Measurements from ENCODE around the gene RAN. TPM values are rescaled to one million over a fixed set of nuclear protein-coding genes. Genes with fewer than 3 reads are reported as not detected.
A peak's percentile ranks its signal among the peaks of the same experiment; 100 is the strongest.
"Not testable (repeated sequence)": the region's sequence is repeated elsewhere in the genome, so short reads cannot be mapped to it uniquely, and the experiment has no call there.

The RAN gene
- total and polyA plus RNA-seq, 4 donors, result 158 to 304 (median 221) TPM

DNA sequence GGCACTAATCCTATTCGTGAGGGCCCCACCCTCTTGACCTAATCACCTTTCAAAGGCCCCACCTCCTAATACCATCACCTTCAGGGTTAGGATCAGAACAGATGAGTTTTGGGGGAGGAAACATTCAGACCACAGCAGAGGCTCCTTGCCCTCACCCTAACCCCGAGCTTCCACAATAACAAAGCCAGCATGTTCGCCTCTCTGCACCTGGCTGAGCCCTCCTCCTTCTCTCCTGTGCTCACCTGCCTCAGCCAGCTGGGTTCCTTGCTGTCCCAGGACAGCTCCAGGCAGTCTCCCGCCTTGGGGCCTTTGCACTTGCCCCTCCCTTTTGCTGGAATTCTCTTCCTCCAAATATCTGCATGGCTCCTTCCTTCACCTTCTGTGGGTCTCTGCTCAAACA lies 9.7 kb upstream of the RAN start:
- H3K27me3 ChIP-seq (ENCODE audit: control insufficient read depth in 1 of 2, insufficient read depth in 2 of 2, low read length in 1 of 2), result no peaks in the 10 kb centered on the region
- H3K27ac ChIP-seq (ENCODE audit: low read depth in 1 of 2, low read length in 2 of 2), result no peak overlapping the region
- ATAC-seq (ENCODE audit: low FRiP score), result no peak
- WGBS, 2 donors, result 84 to 90% methylated on average over 4 of the region's 4 CpGs
- intact Hi-C loops (cut with DNase I), result no loop called here
- H3K4me1 ChIP-seq (ENCODE audit: control insufficient read depth in 1 of 2, insufficient read depth in 2 of 2, low read length in 2 of 2), result no peaks in the 10 kb centered on the region
- H3K9me3 ChIP-seq (ENCODE audit: control insufficient read depth, low read length), result no peaks in the 10 kb centered on the region
- no peak overlapping the region for H3K4me3 ChIP-seq (ENCODE audit: low read length in 2 of 2)
- peak in 1 of 2 donors; percentile 22 for DNase-seq
- no peaks in the 10 kb centered on the region for H3K36me3 ChIP-seq (ENCODE audit: control insufficient read depth in 1 of 2, insufficient read depth in 2 of 2, low read length in 1 of 2)

DNA sequence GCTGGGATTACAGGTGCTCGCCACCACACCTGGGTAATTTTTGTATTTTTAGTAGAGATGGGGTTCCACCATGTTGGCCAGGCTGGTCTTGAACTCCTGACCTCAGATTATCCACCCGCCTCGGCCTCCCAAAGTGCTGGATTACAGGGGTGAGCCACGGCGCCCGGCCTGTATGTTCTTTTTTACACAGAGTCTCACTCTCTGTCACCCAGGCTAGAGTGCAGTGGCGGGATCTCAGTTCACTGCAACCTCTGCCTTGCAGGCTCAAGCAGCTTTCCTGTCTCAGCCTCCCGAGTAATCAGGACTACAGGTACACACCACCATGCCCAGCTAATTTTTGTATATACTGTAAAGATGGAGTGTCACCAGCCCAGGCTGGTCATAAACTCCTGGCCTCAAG lies 9.1 kb upstream of the RAN start:
- intact Hi-C loops (cut with DNase I); H3K9me3 ChIP-seq (ENCODE audit: control insufficient read depth, low read length); H3K27me3 ChIP-seq (ENCODE audit: control insufficient read depth in 1 of 2, insufficient read depth in 2 of 2, low read length in 1 of 2); H3K27ac ChIP-seq (ENCODE audit: low read depth in 1 of 2, low read length in 2 of 2); ATAC-seq (ENCODE audit: low FRiP score); H3K36me3 ChIP-seq (ENCODE audit: control insufficient read depth in 1 of 2, insufficient read depth in 2 of 2, low read length in 1 of 2); H3K4me1 ChIP-seq (ENCODE audit: control insufficient read depth in 1 of 2, insufficient read depth in 2 of 2, low read length in 2 of 2); H3K4me3 ChIP-seq (ENCODE audit: low read length in 2 of 2): not testable (repeated sequence)
- 94 to 96% methylated on average over 8 of the region's 8 CpGs for WGBS, 2 donors
- DNase-seq, result peak in 1 of 2 donors; percentile 55

GRCh38 chr12:130863298-130863697 lies 8.6 kb upstream of the RAN start:
- intact Hi-C loops (cut with DNase I), result no loop called here
- H3K4me1 ChIP-seq (ENCODE audit: control insufficient read depth in 1 of 2, insufficient read depth in 2 of 2, low read length in 2 of 2), result no peaks in the 10 kb centered on the region
- 79 to 80% methylated on average over 5 of the region's 5 CpGs for WGBS, 2 donors
- H3K36me3 ChIP-seq (ENCODE audit: control insufficient read depth in 1 of 2, insufficient read depth in 2 of 2, low read length in 1 of 2), result no peaks in the 10 kb centered on the region
- DNase-seq, result peak in 1 of 2 donors; percentile 5
- H3K4me3 ChIP-seq (ENCODE audit: low read length in 2 of 2), result no peak overlapping the region
- no peak for ATAC-seq (ENCODE audit: low FRiP score)
- H3K27me3 ChIP-seq (ENCODE audit: control insufficient read depth in 1 of 2, insufficient read depth in 2 of 2, low read length in 1 of 2), result no peaks in the 10 kb centered on the region
- no peak overlapping the region for H3K27ac ChIP-seq (ENCODE audit: low read depth in 1 of 2, low read length in 2 of 2)
- H3K9me3 ChIP-seq (ENCODE audit: control insufficient read depth, low read length), result no peaks in the 10 kb centered on the region

DNA sequence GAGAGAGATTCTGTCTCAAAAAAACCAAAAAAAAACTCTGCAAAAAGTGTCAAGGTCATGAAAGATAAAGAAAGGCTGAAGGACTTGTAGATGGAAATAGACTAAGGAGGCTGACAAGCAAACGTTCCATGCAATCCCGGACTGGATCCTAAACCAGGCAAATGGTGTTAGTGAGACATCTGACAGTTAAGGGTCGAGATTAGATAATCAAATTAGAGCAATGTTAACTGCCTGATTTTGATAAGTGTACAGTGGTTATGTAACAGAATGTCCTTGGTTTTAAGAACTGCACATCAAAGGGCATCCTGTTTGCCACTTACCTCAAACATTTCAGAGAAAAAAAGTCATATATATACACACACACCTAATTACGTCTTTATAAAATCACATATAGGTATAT lies 3.5 kb upstream of the RAN start:
- Histone ChIP-seq H3K27me3 (ENCODE audit: control insufficient read depth in 1 of 2, insufficient read depth in 2 of 2, low read length in 1 of 2) (no peaks in the 10 kb centered on the region), H3K4me3 (ENCODE audit: low read length in 2 of 2) (no peak overlapping the region), H3K9me3 (ENCODE audit: control insufficient read depth, low read length) (no peaks in the 10 kb centered on the region), H3K27ac (ENCODE audit: low read depth in 1 of 2, low read length in 2 of 2) (no peak overlapping the region), H3K36me3 (ENCODE audit: control insufficient read depth in 1 of 2, insufficient read depth in 2 of 2, low read length in 1 of 2) (no peaks in the 10 kb centered on the region), H3K4me1 (ENCODE audit: control insufficient read depth in 1 of 2, insufficient read depth in 2 of 2, low read length in 2 of 2) (peaks cover 0 to 3% of the 10 kb centered on the region in 2 donors)
- DNase-seq, result no peak
- no peak for ATAC-seq (ENCODE audit: low FRiP score)
- WGBS, 2 donors, result 43 to 63% methylated on average over 4 of the region's 4 CpGs
- intact Hi-C loops (cut with DNase I), result no loop called here

GRCh38 chr12:130870442-130871285 lies 1.2 kb upstream of the RAN start:
- peak; percentile 82 to 90 for DNase-seq
- ATAC-seq (ENCODE audit: low FRiP score), result peak; percentile 65
- Histone ChIP-seq H3K4me3 (ENCODE audit: low read length in 2 of 2) (no peak overlapping the region), H3K9me3 (ENCODE audit: control insufficient read depth, low read length) (no peaks in the 10 kb centered on the region), H3K4me1 (ENCODE audit: control insufficient read depth in 1 of 2, insufficient read depth in 2 of 2, low read length in 2 of 2) (peaks cover 0 to 3% of the 10 kb centered on the region in 2 donors), H3K36me3 (ENCODE audit: control insufficient read depth in 1 of 2, insufficient read depth in 2 of 2, low read length in 1 of 2) (peaks cover 0 to 2% of the 10 kb centered on the region in 2 donors), H3K27me3 (ENCODE audit: control insufficient read depth in 1 of 2, insufficient read depth in 2 of 2, low read length in 1 of 2) (no peaks in the 10 kb centered on the region), H3K27ac (ENCODE audit: low read depth in 1 of 2, low read length in 2 of 2) (peak overlapping the region in 1 of 2 donors; percentile 1)
- WGBS, 2 donors, result 35 to 43% methylated on average over 31 of the region's 31 CpGs
- intact Hi-C loops (cut with DNase I), result loop anchor here in 1 of 2 donors (2.0 kb wide), 1 partner anchor 32 kb away; the partner anchor contains the start of gene STX2

DNA sequence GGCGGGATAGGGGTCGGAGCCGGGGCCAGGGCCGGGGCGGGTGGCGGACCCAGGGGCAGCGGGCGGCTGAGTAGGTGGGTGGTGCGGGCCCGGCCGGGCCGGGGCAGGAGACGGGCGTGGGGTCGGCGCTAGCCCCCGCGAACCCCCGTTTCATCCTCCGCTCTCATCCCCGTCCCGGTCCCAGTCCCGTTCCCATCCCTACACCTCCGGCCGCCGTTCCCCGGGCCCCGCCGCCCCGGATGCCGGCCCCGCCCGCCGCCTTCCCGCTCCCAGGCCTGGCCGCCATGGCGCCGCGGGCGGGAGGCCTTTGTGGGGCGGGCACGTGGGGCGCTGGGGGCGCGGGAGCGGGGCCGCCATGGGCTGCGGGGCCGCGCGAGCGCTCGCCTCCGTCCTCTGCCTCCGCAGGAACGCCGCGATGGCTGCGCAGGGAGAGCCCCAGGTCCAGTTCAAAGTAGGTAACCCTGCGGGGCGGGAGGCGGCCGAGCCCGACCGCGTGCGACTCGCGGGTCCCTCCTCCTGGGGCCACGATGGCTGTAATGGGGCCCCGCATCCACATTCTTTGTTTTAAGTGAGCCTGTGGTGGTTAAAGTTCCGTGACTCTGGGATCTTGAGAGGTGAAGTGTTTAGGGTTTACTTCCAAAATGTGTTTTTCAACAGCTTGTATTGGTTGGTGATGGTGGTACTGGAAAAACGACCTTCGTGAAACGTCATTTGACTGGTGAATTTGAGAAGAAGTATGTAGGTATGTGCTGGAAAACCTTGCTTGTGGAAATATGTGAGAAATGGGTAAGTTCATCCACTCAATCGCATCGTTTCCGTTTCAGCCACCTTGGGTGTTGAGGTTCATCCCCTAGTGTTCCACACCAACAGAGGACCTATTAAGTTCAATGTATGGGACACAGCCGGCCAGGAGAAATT lies 572 bp downstream of the RAN start:
- Histone ChIP-seq H3K36me3 (ENCODE audit: control insufficient read depth in 1 of 2, insufficient read depth in 2 of 2, low read length in 1 of 2) (peaks cover 2% of the 10 kb centered on the region in 2 donors), H3K9me3 (ENCODE audit: control insufficient read depth, low read length) (no peaks in the 10 kb centered on the region), H3K27me3 (ENCODE audit: control insufficient read depth in 1 of 2, insufficient read depth in 2 of 2, low read length in 1 of 2) (no peaks in the 10 kb centered on the region), H3K4me1 (ENCODE audit: control insufficient read depth in 1 of 2, insufficient read depth in 2 of 2, low read length in 2 of 2) (peaks cover 0 to 3% of the 10 kb centered on the region in 2 donors), H3K27ac (ENCODE audit: low read depth in 1 of 2, low read length in 2 of 2) (peak overlapping the region in 1 of 2 donors; percentile 7), H3K4me3 (ENCODE audit: low read length in 2 of 2) (peak overlapping the region; percentile 54 to 98)
- DNase-seq (peak; percentile 56 to 82), ATAC-seq (ENCODE audit: low FRiP score) (peak; percentile 47)
- intact Hi-C loops (cut with DNase I), result no loop called here
- WGBS, 2 donors, result 2% methylated on average over 48 to 79 of the region's 79 CpGs

GRCh38 chr12:130873106-130873795 lies 1.4 kb downstream of the RAN start:
- no peak for DNase-seq
- no peak for ATAC-seq (ENCODE audit: low FRiP score)
- 42 to 46% methylated on average over 4 of the region's 4 CpGs for WGBS, 2 donors
- no peaks in the 10 kb centered on the region for H3K27me3 ChIP-seq (ENCODE audit: control insufficient read depth in 1 of 2, insufficient read depth in 2 of 2, low read length in 1 of 2)
- intact Hi-C loops (cut with DNase I), result no loop called here
- H3K9me3 ChIP-seq (ENCODE audit: control insufficient read depth, low read length), result no peaks in the 10 kb centered on the region
- H3K4me1 ChIP-seq (ENCODE audit: control insufficient read depth in 1 of 2, insufficient read depth in 2 of 2, low read length in 2 of 2), result peaks cover 0 to 3% of the 10 kb centered on the region in 2 donors
- no peak overlapping the region for H3K27ac ChIP-seq (ENCODE audit: low read depth in 1 of 2, low read length in 2 of 2)
- H3K4me3 ChIP-seq (ENCODE audit: low read length in 2 of 2), result peak overlapping the region in 1 of 2 donors; percentile 54
- H3K36me3 ChIP-seq (ENCODE audit: control insufficient read depth in 1 of 2, insufficient read depth in 2 of 2, low read length in 1 of 2), result peaks cover 2% of the 10 kb centered on the region in 2 donors

- ATAC-seq (ENCODE audit: low FRiP score) (no peak), DNase-seq (no peak)
- H3K4me3 ChIP-seq (ENCODE audit: low read length in 2 of 2), result no peak overlapping the region
- peaks cover 0 to 3% of the 10 kb centered on the region in 2 donors for H3K4me1 ChIP-seq (ENCODE audit: control insufficient read depth in 1 of 2, insufficient read depth in 2 of 2, low read length in 2 of 2)
- H3K36me3 ChIP-seq (ENCODE audit: control insufficient read depth in 1 of 2, insufficient read depth in 2 of 2, low read length in 1 of 2), result peaks cover 2% of the 10 kb centered on the region in 2 donors
- H3K27me3 ChIP-seq (ENCODE audit: control insufficient read depth in 1 of 2, insufficient read depth in 2 of 2, low read length in 1 of 2), result no peaks in the 10 kb centered on the region
- H3K9me3 ChIP-seq (ENCODE audit: control insufficient read depth, low read length), result no peaks in the 10 kb centered on the region
- H3K27ac ChIP-seq (ENCODE audit: low read depth in 1 of 2, low read length in 2 of 2), result no peak overlapping the region
- intact Hi-C loops (cut with DNase I), result no loop called here
- 84% methylated on average over 4 of the region's 4 CpGs for WGBS, 2 donors
These were observed 2.0 kb downstream of the RAN start for GRCh38 chr12:130873825-130874224.
